HG03066 (cell line): ENCODE results near the gene TMEM243.

Experiments
- ATAC-seq: cut with Tn5 transposase; IDR thresholded peaks from one replicate; pipeline ENCODE4 v1.9.1; 2021; ENCODE audit warnings: low read depth; ENCODE audit not compliant: unreplicated experiment

The TMEM243 gene

GRCh38 chr7:87170828-87171227 lies 48.7 kb downstream of the TMEM243 start:
- no peak for ATAC-seq

- no peak for ATAC-seq
Observed at GRCh38 chr7:87164433-87164832, 55.1 kb downstream of the TMEM243 start.

GRCh38 chr7:87159538-87159937 lies 60.0 kb downstream of the TMEM243 start:
- peak; percentile 41 for ATAC-seq

- ATAC-seq, result no peak
Observed at GRCh38 chr7:87156709-87157108, 62.8 kb downstream of the TMEM243 start.

GRCh38 chr7:87155788-87156187 lies 63.7 kb downstream of the TMEM243 start:
- no peak for ATAC-seq

GRCh38 chr7:87154569-87154968 lies 65.0 kb downstream of the TMEM243 start:
- ATAC-seq, result no peak

GRCh38 chr7:87154166-87154565 lies 65.4 kb downstream of the TMEM243 start:
- no peak for ATAC-seq

GRCh38 chr7:87152897-87153641 lies 66.5 kb downstream of the TMEM243 start:
- peak; percentile 14 for ATAC-seq

GRCh38 chr7:87152112-87152896 lies 67.2 kb downstream of the TMEM243 start, which contains the start of gene DMTF1:
DMTF1 (plus strand) TSS chr7:87152453; CDS start chr7:87164942, 12,489 bp downstream.
- ATAC-seq, result peak; percentile 79

- ATAC-seq, result peak; percentile 24
Observed at GRCh38 chr7:87151729-87152111, 67.8 kb downstream of the TMEM243 start.

- no peak for ATAC-seq
Observed at GRCh38 chr7:87151002-87151728, 68.4 kb downstream of the TMEM243 start.

GRCh38 chr7:87148332-87148955 lies 71.1 kb downstream of the TMEM243 start:
- ATAC-seq, result no peak

- ATAC-seq, result no peak
Observed at GRCh38 chr7:87147500-87147899, 72.0 kb downstream of the TMEM243 start.

- ATAC-seq, result no peak
Observed at GRCh38 chr7:87146740-87147386, 72.7 kb downstream of the TMEM243 start.
